Measurements from ENCODE around the gene STK11IP.

Gene STK11IP

DNA sequence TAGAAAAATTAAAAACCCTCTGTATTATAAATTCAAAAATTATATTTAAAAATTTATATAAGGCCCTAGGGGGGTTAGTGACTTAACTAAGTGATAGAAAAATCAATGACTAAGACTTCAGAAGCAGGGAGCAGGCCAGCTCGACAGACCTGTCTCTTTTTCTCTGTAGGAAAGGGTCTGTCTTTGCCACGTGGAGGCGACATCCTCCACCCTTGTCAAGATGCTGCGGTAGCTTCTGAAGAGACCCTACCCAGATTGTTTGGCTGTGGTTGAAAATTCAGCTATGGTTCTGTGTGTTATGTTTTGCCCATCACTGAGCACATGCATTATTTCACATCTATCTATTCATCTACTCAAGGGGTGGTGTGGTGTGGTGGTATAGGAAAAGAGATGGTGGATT lies 21.6 kb downstream of the STK11IP start:
- DNase-seq (ENCODE audit: low read depth in 2 of 2) = no peak

DNA sequence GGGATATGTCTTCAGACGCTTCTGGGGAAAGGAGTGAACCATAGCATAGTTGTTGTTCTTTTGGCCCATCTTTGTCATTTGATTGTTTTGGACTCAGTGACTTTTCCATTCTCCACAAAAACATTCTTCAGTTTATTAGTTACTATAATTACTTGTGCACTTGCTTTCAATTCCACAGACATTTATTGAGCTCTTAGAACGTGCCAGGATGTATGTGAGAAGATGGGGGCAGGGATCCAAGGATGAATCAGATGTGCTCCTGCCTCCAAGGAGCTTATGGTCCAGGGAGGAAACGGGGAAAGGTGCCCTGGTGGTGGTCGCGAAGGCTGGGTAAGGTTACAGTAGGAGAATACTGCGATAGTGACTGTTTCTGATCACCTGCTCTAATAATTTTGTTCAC lies 22.9 kb downstream of the STK11IP start:
- no peak for DNase-seq (ENCODE audit: low read depth in 2 of 2)

DNA sequence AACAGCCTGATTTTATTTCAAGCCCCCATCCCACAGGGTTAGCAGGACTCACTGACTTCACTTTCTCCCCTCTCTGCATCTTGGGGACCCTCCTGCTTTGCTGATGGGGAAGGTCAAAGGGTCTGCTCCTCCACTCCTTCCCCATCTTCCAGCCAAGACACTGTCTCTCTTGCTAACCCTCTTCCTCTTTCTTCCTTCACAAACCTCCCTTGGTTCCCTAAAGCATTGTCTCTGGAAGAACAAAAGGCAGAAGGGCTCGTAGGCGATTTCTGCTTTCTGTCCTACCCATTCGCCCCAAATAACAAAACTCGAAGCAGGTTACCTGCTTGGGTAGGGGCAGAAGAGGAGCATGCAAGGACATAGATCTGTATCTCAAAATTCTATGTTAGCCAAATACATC lies 24.3 kb downstream of the STK11IP start:
- DNase-seq (ENCODE audit: low read depth in 2 of 2) = no peak

DNA sequence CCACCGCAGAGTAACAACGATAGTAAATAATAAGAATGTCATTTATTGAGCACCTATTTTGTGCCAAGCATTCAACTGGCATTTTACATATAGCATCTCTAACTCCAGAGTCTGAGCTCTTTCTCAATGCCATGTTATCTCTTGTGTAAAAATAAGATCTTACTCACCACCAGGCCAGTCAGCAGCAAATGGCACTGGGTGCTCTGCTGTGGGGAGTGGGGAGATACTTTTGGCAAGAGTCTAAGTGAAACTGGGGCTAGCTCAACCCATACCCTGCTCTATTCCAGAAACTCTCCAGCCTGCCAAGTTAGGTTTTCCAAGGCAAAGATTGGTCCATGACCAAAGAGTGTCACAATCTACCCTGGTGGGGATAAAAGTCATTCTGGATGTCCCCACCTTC lies 24.8 kb downstream of the STK11IP start:
- DNase-seq (ENCODE audit: low read depth in 2 of 2) = no peak

DNA sequence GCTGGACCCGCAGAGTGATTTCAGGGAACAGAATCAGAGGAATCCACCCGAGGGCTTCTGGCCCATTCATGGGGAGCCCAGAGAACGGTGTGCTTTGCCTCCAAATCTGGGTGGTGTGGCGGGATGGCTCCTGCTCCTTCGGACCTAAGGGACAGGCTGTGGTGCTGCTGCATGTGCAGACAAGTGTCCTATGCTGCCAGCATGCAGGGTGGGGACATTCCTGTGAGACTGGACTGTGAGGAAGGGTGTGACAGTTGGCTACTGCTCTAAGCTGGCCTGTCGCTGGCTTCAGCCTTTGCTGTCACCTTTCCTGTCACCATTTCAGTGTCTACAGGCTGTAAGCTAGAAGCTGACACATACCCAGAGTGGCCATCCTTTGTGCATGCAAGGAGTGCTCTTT lies 26.9 kb downstream of the STK11IP start:
- no peak for DNase-seq (ENCODE audit: low read depth in 2 of 2)

DNA sequence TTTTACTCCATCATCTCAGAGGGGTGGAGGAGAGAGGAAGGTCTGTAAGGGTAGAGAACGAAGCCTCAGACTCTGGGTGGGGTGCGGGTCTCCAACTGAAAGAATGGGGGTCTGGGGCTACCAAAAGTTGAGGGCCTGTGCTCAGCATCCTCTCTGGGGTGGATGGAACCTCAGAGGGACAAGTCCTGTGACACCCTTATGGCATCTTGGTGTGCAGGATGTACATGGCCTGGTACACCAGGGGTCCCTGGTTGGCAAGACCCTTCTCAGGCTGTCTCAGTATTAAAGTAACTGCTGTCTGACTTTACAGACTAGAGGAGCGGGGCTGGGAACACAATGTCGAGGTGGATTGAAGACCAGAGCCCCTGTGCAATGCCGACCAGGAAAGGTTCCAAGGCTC lies 27.5 kb downstream of the STK11IP start:
- no peak for DNase-seq (ENCODE audit: low read depth in 2 of 2)

DNA sequence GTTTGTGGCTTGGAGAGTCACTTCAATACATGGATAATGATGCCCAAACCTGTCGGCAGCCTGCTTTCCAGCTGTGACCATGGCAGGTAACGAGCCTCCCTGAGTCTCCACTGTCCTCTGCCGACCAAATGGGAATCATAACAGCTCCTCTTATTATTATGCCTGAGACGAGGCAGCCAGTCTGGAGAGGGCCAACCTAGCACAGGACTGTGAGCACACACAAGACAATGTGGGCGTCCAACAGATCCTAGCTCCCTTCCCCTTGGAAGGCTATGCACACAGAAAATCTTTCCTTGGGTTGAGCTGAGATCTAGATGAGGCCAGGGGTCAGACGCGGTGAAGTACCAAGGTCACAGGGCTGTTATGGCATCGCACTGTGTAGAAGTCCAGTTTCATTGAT lies 28.9 kb downstream of the STK11IP start:
- no peak for DNase-seq (ENCODE audit: low read depth in 2 of 2)

DNA sequence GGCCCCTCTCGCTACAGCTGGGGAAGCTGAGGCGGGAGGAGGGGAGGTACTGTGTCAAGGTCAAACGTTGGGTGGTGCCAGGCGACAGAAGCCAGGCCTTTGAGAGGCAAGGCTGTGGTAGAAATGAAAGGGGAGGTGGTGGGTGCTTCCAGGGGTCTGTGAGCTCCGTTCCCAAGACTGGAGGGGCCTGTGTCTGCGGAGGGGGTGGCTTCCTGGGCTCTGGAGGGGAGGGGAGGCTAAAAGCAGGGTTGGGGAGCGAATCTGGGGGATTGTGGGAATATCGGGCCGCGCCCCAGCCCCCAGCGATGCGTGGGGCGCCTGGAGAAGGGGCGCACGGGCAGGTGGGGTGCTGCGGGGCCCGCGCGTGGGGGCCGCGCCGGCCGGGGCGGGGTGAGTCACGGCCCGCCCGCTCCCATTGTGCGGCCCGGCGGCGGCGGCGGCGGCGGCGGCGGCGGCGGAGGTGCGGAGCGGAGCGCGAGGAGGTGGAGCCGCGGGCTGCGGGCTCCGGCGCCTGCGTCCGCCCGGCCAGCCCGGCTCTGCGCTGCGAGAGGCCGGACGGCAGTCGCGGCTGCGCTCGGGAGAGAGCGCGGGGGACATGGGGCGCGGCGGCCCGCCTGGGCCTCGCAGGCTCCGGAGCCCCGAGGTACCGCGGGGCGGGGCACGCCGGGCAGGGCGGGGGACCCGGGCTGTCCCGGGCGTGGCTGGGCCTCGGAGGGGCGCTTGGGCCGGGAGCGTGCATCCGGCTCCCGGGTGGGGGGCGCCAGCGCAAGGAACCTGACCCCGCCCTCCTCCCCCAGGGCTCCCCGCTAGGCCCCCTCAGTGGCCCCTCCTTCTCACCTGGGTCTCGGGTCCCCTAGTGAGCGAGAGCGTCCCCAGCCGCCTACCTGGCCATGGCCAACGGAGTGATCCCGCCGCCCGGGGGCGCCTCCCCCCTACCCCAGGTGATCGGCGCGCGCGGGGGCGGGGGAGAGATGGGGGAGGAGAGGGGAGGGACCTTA lies 29.7 kb downstream of the STK11IP start, which contains the start of gene SLC4A3:
TSS of gene SLC4A3 (plus strand) at position 528 of the 998 bp plus-strand sequence. CDS start at position 891, 363 bp downstream.
- no peak for DNase-seq (ENCODE audit: low read depth in 2 of 2)

DNA sequence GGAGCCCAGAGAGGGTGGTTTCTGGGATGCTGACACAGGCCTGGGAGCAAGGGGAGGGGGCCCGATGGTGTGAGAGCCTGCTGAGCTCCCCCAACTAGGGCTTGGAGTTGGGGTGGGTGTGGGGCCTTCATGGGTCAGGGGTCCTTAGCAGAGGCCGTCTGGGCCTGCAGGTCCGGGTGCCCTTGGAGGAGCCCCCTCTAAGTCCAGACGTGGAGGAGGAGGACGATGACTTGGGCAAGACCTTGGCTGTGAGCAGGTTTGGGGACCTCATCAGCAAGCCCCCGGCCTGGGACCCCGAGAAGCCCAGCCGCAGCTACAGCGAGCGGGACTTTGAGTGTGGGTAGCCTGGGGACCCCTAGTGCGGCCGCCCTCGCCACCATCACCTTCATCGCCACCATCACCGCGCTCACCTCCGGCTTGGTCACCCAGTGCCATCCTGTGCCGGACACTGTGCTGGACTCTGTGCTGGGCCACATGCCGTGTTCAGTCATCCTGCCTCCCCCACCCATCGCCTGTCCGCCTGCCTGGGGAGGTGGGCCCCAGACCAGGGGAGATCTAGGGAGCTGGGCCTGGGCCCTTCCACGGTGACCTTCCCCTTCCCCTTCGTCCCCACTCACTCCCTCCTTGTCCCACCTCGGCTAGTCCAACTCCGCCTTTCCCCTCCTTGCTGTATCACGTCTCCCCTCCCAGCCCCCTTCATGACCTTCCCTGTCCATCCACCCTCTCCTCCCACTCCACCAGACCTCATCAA lies 30.8 kb downstream of the STK11IP start:
- no peak for DNase-seq (ENCODE audit: low read depth in 2 of 2)

DNA sequence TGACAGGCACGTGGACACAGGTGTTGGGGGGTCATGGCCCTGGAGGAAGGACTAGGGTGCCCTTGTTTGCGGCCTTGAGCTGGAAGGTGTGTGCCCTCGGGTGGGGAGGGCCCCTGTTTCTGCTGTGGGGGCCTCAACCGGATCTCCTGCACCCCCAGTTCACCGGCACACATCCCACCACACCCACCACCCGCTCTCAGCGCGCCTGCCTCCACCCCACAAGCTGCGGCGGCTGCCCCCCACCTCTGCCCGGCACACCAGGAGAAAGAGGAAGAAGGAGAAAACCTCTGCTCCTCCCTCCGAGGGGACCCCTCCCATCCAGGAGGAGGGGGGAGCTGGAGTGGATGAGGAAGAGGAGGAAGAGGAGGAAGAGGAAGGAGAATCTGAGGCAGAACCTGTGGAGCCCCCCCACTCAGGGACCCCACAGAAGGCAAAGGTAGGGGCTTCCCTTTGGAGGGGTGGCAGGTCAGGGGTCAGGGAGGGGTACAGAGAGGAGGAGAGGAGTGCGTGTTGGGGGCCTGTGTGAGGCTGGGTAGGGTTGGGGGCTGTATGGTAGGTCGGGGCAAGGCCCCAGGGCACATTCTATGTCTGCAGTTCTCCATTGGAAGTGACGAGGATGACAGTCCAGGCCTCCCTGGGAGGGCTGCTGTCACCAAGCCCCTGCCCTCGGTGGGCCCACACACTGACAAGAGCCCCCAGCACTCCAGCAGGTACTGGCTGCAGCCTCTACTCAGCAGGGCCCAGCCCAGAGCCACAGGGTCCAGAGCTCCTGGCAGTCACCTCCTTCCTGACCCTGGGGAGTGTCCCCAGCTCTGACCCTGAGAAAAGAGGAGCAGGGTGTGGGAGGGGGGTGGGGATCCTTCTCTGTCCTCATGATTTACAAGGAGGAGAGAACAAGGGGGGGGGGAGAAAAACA lies 31.6 kb downstream of the STK11IP start:
- DNase-seq (ENCODE audit: low read depth in 2 of 2) = no peak

DNA sequence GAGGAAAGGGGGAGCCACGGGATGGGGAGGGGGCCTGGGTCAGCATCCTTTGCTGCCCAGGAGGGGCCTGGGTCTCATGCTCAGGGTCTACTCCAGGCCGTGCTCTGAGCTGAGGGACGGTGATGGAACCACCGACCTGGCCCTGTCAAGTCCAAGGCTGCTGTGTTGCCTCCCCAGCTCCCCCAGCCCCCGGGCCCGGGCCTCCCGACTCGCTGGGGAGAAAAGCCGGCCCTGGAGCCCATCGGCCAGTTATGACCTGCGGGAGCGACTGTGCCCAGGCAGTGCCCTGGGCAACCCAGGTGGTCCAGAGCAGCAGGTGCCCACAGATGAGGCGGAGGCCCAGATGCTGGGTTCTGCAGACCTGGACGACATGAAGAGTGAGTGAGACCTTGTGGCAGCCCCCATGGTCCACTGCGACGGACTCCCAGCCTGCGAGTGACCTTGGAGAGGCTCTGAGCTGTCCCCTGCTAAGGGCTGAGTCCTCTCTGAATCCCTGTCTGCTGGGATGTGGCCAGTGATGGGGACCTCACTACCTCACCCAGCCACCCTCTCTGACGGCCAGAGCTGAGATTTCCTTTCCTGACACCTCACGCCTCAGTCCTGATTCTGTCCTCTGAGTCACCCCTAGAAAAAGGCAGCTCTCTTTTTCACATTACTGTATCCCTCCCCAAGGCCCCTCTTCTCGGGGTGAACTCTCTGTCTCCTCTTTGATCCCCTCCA lies 32.5 kb downstream of the STK11IP start:
- no peak for DNase-seq (ENCODE audit: low read depth in 2 of 2)

DNA sequence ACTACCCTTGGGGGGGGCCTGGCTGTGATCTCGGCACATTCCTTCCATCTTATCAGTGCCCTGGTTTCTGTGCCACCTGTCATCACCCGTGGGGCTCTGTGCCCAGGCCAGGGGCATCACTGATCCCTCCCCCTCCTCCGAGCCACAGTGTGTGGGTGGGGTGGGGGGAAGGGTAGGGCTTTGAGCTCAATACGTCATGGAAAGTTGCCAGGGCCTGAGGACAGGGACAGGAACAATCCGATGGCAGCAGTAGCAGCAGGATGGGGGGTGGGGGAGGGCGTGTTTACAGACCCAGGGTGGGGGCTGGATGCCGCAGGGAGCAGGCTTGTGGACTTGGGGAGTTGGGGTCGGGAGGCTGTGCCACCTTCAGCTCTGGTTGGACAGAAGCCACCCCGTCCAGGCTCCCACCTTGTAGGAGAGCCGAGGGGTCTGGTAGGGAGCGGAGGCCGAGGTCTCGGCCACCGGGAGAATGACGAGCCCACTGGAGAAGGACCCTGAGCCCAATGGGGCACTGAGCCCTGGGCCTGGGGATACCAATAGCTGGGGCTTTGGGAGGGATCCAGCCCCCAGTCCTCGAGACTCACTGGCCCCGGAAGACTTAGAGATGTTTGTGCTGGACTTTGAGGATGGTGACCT lies 33.2 kb downstream of the STK11IP start:
- no peak for DNase-seq (ENCODE audit: low read depth in 2 of 2)

DNA sequence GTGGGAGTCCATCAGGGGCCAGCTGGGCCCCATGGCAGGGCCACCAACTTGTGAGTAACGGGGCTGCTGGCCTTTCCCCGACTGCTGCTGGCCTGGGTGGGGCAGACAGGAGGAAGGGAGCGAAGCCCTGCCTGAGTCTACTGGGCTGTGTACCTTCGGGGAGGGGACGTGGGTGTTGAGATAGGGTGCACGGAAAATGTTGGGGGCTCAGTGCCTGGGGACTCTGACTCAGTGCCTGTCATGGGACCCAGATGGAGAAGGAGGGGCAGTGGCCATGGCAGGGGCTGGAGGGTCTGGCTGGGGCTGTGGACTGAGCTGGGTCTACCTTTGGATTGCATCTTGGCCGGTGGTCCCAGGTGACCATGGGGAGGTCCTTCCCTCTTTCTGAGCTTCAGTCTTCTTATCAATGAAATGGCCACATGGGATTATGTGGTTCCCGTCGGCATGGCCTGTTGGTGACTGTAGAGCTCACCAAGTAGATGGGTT lies 33.8 kb downstream of the STK11IP start:
- DNase-seq (ENCODE audit: low read depth in 2 of 2) = no peak

DNA sequence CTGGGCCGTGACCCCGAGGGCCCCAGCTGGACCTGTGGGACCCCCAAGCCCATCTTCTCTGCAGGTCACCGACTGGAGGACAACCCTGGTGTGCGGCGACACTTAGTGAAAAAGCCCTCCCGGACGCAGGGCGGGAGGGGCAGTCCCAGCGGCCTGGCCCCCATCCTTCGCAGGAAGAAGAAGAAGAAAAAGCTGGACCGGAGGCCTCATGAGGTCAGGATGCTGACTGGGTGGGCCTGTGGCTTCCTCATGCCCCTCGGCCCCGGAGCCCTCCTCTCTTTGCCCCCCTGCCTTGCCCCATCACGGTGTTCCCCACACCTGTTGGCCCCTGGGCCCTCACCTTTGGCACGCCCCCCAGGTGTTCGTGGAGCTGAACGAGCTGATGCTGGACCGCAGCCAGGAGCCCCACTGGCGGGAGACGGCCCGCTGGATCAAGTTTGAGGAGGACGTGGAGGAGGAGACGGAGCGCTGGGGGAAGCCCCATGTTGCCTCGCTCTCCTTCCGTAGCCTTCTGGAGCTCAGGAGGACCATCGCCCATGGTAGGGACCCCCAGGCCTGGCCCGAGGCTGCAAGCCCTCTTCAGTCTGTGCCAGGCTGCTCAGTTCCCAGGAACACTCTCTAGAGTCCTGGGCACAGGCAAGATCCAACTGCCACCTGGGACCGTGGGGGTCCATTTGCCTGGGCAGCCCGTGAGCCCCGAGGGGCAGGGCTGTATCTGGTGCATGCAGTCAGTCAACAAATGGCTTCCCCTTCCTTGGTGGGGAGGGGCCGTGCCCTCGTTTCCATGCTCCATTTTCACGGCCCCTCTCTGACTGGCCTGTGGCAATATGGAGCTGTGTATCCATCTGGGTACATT lies 34.5 kb downstream of the STK11IP start:
- no peak for DNase-seq (ENCODE audit: low read depth in 2 of 2)

DNA sequence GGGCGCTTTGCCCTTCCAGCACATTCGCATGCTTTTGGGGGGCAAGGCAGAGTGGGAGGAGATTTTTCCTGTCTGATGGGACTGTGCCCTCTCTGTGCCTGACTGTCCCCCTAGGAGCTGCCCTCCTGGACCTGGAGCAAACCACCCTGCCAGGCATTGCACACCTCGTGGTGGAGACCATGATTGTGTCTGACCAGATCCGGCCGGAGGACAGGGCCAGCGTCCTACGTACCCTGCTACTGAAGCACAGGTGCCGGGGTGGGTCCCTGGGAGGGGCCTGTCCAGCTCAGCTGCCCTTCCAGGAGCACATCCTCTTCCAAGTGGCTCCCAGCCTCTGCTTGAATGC lies 35.1 kb downstream of the STK11IP start:
- no peak for DNase-seq (ENCODE audit: low read depth in 2 of 2)

DNA sequence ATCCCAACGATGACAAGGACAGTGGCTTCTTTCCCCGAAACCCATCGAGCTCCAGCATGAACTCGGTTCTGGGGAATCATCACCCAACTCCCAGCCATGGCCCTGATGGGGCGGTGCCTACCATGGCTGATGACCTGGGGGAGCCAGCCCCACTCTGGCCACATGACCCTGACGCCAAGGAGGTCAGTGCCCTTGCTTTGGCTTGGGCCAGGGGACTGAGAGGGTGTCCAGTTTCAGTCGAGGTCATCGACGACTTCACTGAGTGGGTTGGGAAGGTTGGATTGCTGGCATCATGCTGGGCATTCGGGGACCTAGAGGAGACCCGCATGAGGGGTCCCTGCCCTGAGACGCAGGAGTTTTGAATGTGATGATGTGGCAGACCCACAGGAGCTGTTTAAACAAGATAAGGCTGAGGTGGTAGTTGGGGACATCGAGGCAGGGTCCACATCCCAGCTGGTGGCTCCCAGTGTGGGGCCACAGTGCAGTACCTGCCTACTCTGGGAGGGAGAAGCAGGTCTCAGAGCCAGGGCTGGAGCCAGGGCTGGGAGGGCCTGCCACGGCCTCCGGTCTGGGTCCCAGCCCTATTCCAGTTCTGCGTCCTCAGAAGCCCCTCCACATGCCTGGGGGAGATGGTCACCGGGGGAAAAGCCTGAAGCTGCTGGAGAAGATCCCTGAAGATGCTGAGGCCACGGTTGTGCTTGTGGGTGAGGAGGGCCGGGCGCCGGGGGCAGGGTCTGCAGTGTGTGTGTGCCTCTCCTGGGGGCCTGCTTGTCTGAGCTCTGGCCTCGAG lies 35.8 kb downstream of the STK11IP start:
- no peak for DNase-seq (ENCODE audit: low read depth in 2 of 2)

DNA sequence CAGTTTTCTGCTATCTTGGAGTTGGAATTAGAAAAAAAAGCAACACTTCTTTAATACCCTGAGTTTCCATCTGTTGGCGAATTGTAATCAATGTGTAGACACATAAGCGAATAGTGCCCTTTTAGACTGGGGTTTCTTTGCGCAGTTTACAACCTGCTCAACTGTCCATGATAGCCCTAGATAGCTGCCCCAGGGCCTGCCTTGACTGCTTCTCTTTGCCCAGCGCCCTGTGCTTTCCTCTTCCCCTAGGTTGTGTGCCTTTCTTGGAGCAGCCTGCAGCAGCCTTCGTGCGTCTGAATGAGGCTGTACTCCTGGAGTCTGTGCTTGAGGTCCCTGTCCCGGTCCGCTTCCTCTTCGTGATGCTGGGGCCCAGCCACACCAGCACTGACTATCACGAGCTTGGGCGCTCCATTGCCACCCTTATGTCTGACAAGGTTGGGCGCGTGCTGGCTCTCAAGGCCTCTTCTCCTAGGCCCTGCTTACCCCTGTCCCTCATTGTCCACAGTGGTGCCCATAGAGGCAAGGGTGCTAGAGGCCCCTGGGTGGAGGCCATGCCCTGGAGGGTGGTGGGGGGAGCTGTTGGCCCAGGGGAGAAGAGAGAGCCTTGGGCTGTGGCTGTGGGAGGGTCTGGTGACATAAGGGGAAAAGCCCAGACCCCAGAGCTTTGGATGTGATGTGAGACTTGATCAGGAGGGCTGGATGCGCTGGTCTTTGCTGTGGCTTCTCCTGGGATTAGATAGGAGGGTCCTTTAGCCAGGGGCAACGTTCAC lies 36.7 kb downstream of the STK11IP start:
- DNase-seq (ENCODE audit: low read depth in 2 of 2) = no peak

All from stimulated activated CD8-positive, alpha-beta memory T cell treated with anti-CD3 and anti-CD28 coated beads, Interleukin-2, amount 100 ng/mL, for 1 hour (primary cell).